GM23248 (cell line): Measurements from ENCODE around the gene DACH1. TPM values are rescaled to one million over a fixed set of nuclear protein-coding genes. Genes with fewer than 3 reads are reported as not detected.

ENCODE experiments used
- DNase-seq: peaks from one replicate; pipeline ENCODE4 v3.0.0-alpha.2; 2015
- H2AFZ ChIP-seq: fragments of 200-600 bp; sonication (generic); 2 replicates; pipeline ENCODE4 v1.6.1; 2016; ENCODE audit warnings: antibody characterized with exemption
- H3F3A ChIP-seq: fragments of 200-600 bp; sonication (generic); 2 replicates; pipeline ENCODE4 v1.6.1; 2016; ENCODE audit warnings: mild to moderate bottlenecking, antibody characterized with exemption, mixed run types; ENCODE audit not compliant: insufficient read depth
- H3K27ac ChIP-seq: fragments of 200-600 bp; sonication (generic); 2 replicates; pipeline ENCODE4 v1.5.1; 2016; ENCODE audit warnings: mild to moderate bottlenecking
- H3K27me3 ChIP-seq: fragments of 200-600 bp; sonication (generic); replicated peaks from 2 replicates; pipeline ENCODE4 v1.6.1; 2016; ENCODE audit warnings: mild to moderate bottlenecking; ENCODE audit not compliant: insufficient read depth
- H3K36me3 ChIP-seq: fragments of 200-600 bp; sonication (generic); 2 replicates; pipeline ENCODE4 v1.6.1; 2016; ENCODE audit warnings: low read depth, mild to moderate bottlenecking
- H3K4me1 ChIP-seq: fragments of 200-600 bp; sonication (generic); 2 replicates; pipeline ENCODE4 v1.6.1; 2016; ENCODE audit warnings: mild to moderate bottlenecking; ENCODE audit not compliant: insufficient read depth
- H3K4me2 ChIP-seq: fragments of 200-600 bp; sonication (generic); one replicate; pipeline ENCODE4 v1.6.1; 2016; ENCODE audit warnings: mild to moderate bottlenecking; ENCODE audit not compliant: unreplicated experiment
- H3K4me3 ChIP-seq: fragments of 200-600 bp; sonication (generic); 2 replicates; pipeline ENCODE4 v1.5.1; 2016; ENCODE audit warnings: mild to moderate bottlenecking
- H3K79me2 ChIP-seq: fragments of 200-600 bp; sonication (generic); 2 replicates; pipeline ENCODE4 v1.6.1; 2016; ENCODE audit warnings: mild to moderate bottlenecking; ENCODE audit not compliant: insufficient read depth
- H3K9ac ChIP-seq: fragments of 200-600 bp; sonication (generic); 2 replicates; pipeline ENCODE4 v1.6.1; 2016; ENCODE audit warnings: mild to moderate bottlenecking
- H3K9me2 ChIP-seq: fragments of 200-600 bp; sonication (generic); 2 replicates; pipeline ENCODE4 v1.6.1; 2016; ENCODE audit warnings: mixed run types, mild to moderate bottlenecking, moderate library complexity; ENCODE audit not compliant: insufficient read depth
- H3K9me3 ChIP-seq: fragments of 200-600 bp; sonication (generic); one replicate; pipeline ENCODE4 v1.6.1; 2017; ENCODE audit warnings: low read depth
- H4K20me1 ChIP-seq: fragments of 200-600 bp; sonication (generic); 2 replicates; pipeline ENCODE4 v1.6.0; 2016; ENCODE audit not compliant: insufficient read depth
- EZH2 ChIP-seq: fragments of 200-600 bp; sonication (generic); IDR thresholded peaks from 2 replicates; pipeline ENCODE4 v1.6.1; 2018; ENCODE audit warnings: antibody characterized with exemption, mild to moderate bottlenecking; ENCODE audit not compliant: insufficient read depth, poor library complexity, severe bottlenecking
- EZH2phosphoT487 ChIP-seq: fragments of 200-600 bp; sonication (generic); IDR thresholded peaks from 2 replicates; pipeline ENCODE4 v1.6.1; 2018; ENCODE audit warnings: antibody characterized with exemption, moderate library complexity, mild to moderate bottlenecking, low read depth; ENCODE audit not compliant: insufficient read depth
- WGBS, 2 experiments: methylation state at CpG; one replicate each; pipeline ENCODE4 v1.1.6; 2015 to 2017; ENCODE audit warnings: low lambda C conversion rate in 2 of 2, low coverage in 1 of 2; ENCODE audit errors: missing lambda C conversion rate in 2 of 2; 5-methylcytosine and 5-hydroxymethylcytosine counted together
- in situ Hi-C: fragments of 300-500 bp; cut with MboI; formaldehyde crosslinking; loops from 2 replicates; pipeline ENCODE4 v1.15.0; 2020
- polyA plus RNA-seq: library from polyadenylated mRNA; unstranded; fragments of >200 nt; fragmentation: Nextera tagmentation; extraction: Ambion mirVana; gene quantifications from 2 replicates; pipeline ENCODE4 v1.2.1, GENCODE V29; 2016
- total RNA-seq: library from RNA; depleted of rRNA; stranded (reverse); fragments of >200 nt; shearing (Covaris generic); gene quantifications from 2 replicates; pipeline ENCODE4 v1.2.3, GENCODE V29; 2014

The DACH1 gene
- total and polyA plus RNA-seq, 2 experiments from 2014 or later: not detected

- no peaks in the 10 kb centered on the region for H3K27me3 ChIP-seq
- no peak overlapping the region for H2AFZ ChIP-seq
- H3K4me3 ChIP-seq: no peak overlapping the region
- H3K4me1 ChIP-seq: no peaks in the 10 kb centered on the region
- no peak overlapping the region for H3K27ac ChIP-seq
- H3K4me2 ChIP-seq: no peak overlapping the region
- H3K9me2 ChIP-seq: no peaks in the 10 kb centered on the region
- no peaks in the 10 kb centered on the region for H4K20me1 ChIP-seq
- no peaks in the 10 kb centered on the region for H3K36me3 ChIP-seq
- H3K9me3 ChIP-seq: no peaks in the 10 kb centered on the region
- WGBS, 2 experiments: 0 to 4% methylated on average over 1 of the region's 1 CpG
- H3K79me2 ChIP-seq: no peaks in the 10 kb centered on the region
- in situ Hi-C loops: no loop called here
- TF ChIP-seq EZH2 (no peak), EZH2phosphoT487 (no peak)
- no peak for DNase-seq
- H3F3A ChIP-seq: no peaks in the 10 kb centered on the region
- H3K9ac ChIP-seq: no peak overlapping the region
Measured at GRCh38 chr13:71540098-71540497, 326.9 kb downstream of the DACH1 start.

GRCh38 chr13:71536201-71536600 lies 330.8 kb downstream of the DACH1 start:
- Histone ChIP-seq H3K9me3 (no peaks in the 10 kb centered on the region), H2AFZ (no peak overlapping the region), H4K20me1 (no peaks in the 10 kb centered on the region), H3K27me3 (no peaks in the 10 kb centered on the region), H3K4me2 (no peak overlapping the region), H3K4me1 (no peaks in the 10 kb centered on the region), H3K9me2 (no peaks in the 10 kb centered on the region), H3K36me3 (no peaks in the 10 kb centered on the region), H3K79me2 (no peaks in the 10 kb centered on the region), H3K4me3 (no peak overlapping the region), H3F3A (no peaks in the 10 kb centered on the region), H3K27ac (no peak overlapping the region), H3K9ac (no peak overlapping the region)
- DNase-seq: no peak
- in situ Hi-C loops: no loop called here
- 7 to 10% methylated on average over 2 of the region's 2 CpGs for WGBS, 2 experiments
- no peak for TF ChIP-seq EZH2
- TF ChIP-seq EZH2phosphoT487: no peak

GRCh38 chr13:71524613-71525304 lies 342.2 kb downstream of the DACH1 start:
- H3K27ac ChIP-seq: no peak overlapping the region
- H3K4me1 ChIP-seq: no peaks in the 10 kb centered on the region
- 10 to 11% methylated on average over 16 of the region's 16 CpGs for WGBS, 2 experiments
- no peak overlapping the region for H3K4me3 ChIP-seq
- H3K79me2 ChIP-seq: no peaks in the 10 kb centered on the region
- TF ChIP-seq EZH2: no peak
- no peak for TF ChIP-seq EZH2phosphoT487
- no peaks in the 10 kb centered on the region for H3K36me3 ChIP-seq
- no peak overlapping the region for H2AFZ ChIP-seq
- H4K20me1 ChIP-seq: no peaks in the 10 kb centered on the region
- no peaks in the 10 kb centered on the region for H3K9me2 ChIP-seq
- no peaks in the 10 kb centered on the region for H3K9me3 ChIP-seq
- H3K9ac ChIP-seq: no peak overlapping the region
- no peaks in the 10 kb centered on the region for H3F3A ChIP-seq
- in situ Hi-C loops: no loop called here
- H3K27me3 ChIP-seq: no peaks in the 10 kb centered on the region
- no peak overlapping the region for H3K4me2 ChIP-seq
- no peak for DNase-seq

- Histone ChIP-seq H4K20me1 (no peaks in the 10 kb centered on the region), H3K27ac (no peak overlapping the region), H3K79me2 (no peaks in the 10 kb centered on the region), H2AFZ (no peak overlapping the region), H3K4me1 (no peaks in the 10 kb centered on the region), H3K4me2 (no peak overlapping the region), H3K36me3 (no peaks in the 10 kb centered on the region), H3K27me3 (no peaks in the 10 kb centered on the region), H3K4me3 (no peak overlapping the region), H3K9me3 (no peaks in the 10 kb centered on the region), H3F3A (no peaks in the 10 kb centered on the region), H3K9ac (no peak overlapping the region), H3K9me2 (no peaks in the 10 kb centered on the region)
- 30 to 31% methylated on average over 3 of the region's 3 CpGs for WGBS, 2 experiments
- in situ Hi-C loops: no loop called here
- TF ChIP-seq EZH2phosphoT487 (no peak), EZH2 (no peak)
- DNase-seq: no peak
Measured at GRCh38 chr13:71524245-71524612, 342.8 kb downstream of the DACH1 start.

- no peaks in the 10 kb centered on the region for H3K36me3 ChIP-seq
- no peak overlapping the region for H3K9ac ChIP-seq
- H3K4me3 ChIP-seq: no peak overlapping the region
- H3K4me1 ChIP-seq: no peaks in the 10 kb centered on the region
- DNase-seq: no peak
- H3K27me3 ChIP-seq: no peaks in the 10 kb centered on the region
- in situ Hi-C loops: no loop called here
- no peaks in the 10 kb centered on the region for H3F3A ChIP-seq
- no peaks in the 10 kb centered on the region for H3K9me2 ChIP-seq
- WGBS, 2 experiments: 9 to 11% methylated on average over 4 of the region's 4 CpGs
- peaks cover 7% of the 10 kb centered on the region for H3K9me3 ChIP-seq
- no peak overlapping the region for H2AFZ ChIP-seq
- no peak overlapping the region for H3K27ac ChIP-seq
- no peak overlapping the region for H3K4me2 ChIP-seq
- no peaks in the 10 kb centered on the region for H4K20me1 ChIP-seq
- TF ChIP-seq EZH2phosphoT487 (no peak), EZH2 (no peak)
- H3K79me2 ChIP-seq: no peaks in the 10 kb centered on the region
Measured at GRCh38 chr13:71522941-71523526, 344.0 kb downstream of the DACH1 start.
